ENCODE results near the gene CRYBG1. TPM values are rescaled to one million over a fixed set of nuclear protein-coding genes. Genes with fewer than 3 reads are reported as not detected.

The CRYBG1 gene
- total RNA-seq, 1 experiment from 2014 or later = 19.9 TPM

DNA sequence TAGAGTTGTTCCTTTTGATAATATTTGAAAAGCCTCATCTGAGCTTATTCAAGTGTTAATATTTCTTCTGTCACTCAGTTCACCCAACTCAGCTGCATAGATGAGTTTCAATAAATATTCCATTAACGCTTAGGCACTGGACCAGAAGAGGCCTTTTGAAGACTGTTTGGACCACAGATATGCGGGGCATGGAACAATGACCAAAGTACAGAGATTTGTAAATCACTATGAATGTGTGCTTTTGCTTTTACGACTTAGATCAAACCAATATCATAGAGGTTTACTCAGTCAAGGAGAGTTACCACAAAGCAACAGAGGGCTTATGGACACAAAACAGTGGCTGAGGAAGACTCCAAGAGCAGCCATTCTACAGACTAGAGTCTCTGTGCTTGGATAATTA lies 168.9 kb downstream of the CRYBG1 start:
- CTCF ChIA-PET = no interaction called here
- peaks cover 48% of the 10 kb centered on the region for H3K4me1 ChIP-seq (ENCODE audit: insufficient read depth, low read length)

DNA sequence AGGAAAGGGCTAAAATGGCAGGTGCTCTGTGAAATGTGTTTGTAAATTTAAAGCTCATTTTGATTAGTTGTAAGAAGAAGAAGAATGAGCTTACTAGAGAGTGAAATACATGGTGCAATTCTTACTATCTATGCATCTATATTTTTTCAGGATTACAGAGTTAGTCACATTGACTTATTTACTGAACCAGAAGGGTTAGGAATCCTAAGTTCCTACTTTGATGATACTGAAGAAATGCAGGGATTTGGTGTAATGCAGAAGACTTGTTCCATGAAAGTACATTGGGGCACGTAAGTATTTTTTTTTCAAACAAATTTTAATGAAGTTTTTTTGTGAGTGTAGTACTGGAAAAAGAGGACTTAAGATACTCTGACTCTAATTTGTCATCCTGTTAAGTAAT lies 169.5 kb downstream of the CRYBG1 start:
- ATAC-seq = no peak

More for the DNA sequence above, 168.9 kb downstream of the CRYBG1 start:
- TF ChIP-seq EZH2phosphoT487 (IDR thresholded peaks at IDR 0.05; ENCODE audit: borderline replicate concordance, low read length) (no peak), EZH2 (IDR thresholded peaks at IDR 0.05; ENCODE audit: low read length, unreplicated experiment) (no peak)
- TF ChIP-seq, protein P1, sequence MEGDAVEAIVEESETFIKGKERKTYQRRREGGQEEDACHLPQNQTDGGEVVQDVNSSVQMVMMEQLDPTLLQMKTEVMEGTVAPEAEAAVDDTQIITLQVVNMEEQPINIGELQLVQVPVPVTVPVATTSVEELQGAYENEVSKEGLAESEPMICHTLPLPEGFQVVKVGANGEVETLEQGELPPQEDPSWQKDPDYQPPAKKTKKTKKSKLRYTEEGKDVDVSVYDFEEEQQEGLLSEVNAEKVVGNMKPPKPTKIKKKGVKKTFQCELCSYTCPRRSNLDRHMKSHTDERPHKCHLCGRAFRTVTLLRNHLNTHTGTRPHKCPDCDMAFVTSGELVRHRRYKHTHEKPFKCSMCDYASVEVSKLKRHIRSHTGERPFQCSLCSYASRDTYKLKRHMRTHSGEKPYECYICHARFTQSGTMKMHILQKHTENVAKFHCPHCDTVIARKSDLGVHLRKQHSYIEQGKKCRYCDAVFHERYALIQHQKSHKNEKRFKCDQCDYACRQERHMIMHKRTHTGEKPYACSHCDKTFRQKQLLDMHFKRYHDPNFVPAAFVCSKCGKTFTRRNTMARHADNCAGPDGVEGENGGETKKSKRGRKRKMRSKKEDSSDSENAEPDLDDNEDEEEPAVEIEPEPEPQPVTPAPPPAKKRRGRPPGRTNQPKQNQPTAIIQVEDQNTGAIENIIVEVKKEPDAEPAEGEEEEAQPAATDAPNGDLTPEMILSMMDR (conservative IDR thresholded peaks at IDR 0.05; ENCODE audit: low read depth, low read length) = no peak
- H3K9me3 ChIP-seq (ENCODE audit: low read length) = no peaks in the 10 kb centered on the region
- H3F3A ChIP-seq (ENCODE audit: low read length, unreplicated experiment) = peaks cover 8% of the 10 kb centered on the region
- ATAC-seq = peak; percentile 22; the same call in 1 of the 2 replicates
- H3K36me3 ChIP-seq (ENCODE audit: low read depth, low read length) = peaks cover 18% of the 10 kb centered on the region
- no TSS peak for BruUV-seq (replicated peaks)
- intact Hi-C loops (cut with micrococcal nuclease) = no loop called here
- no peak overlapping the region for H3K4me3 ChIP-seq (ENCODE audit: low read length)
- POLR2A ChIA-PET (ENCODE audit: unreplicated experiment) = no interaction called here
- no peaks in the 10 kb centered on the region for H4K20me1 ChIP-seq (ENCODE audit: low read length)
- H2AFZ ChIP-seq (ENCODE audit: low read length) = no peak overlapping the region
- no peaks in the 10 kb centered on the region for H3K27me3 ChIP-seq (ENCODE audit: low read length)
- no peak overlapping the region; the same call in 1 of the 2 replicates for H3K4me2 ChIP-seq (ENCODE audit: low read length)
- no peak for DNase-seq
- peaks cover 22% of the 10 kb centered on the region for H3K79me2 ChIP-seq (ENCODE audit: low read length)
- H3K27ac ChIP-seq (ENCODE audit: low read length) = peak overlapping the region; percentile 97
- H3K9me2 ChIP-seq (replicated peaks; ENCODE audit: low read length) = no peaks in the 10 kb centered on the region
- no peak overlapping the region for H3K9ac ChIP-seq (ENCODE audit: low read length)

DNA sequence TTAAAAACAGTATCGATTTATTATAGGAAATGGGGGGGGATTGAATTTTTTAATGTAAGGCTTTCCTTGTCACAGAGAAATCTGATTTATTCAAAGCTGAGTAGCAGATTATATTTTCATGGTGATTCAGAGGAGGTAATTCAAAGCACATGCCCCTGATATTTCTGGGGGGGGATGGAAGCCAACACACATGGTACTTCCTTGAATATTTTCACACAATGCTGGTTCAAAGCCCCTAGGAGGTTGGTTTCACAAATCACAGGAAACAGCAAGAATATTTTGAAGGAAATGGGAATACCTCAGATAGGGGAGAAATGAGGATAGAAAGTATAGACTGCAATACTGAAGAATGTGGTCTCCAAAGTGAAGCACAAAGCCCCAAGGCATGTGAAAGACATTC lies 170.0 kb downstream of the CRYBG1 start:
- Histone ChIP-seq H3K27me3 (ENCODE audit: low read length) (no peaks in the 10 kb centered on the region), H3K9me3 (ENCODE audit: low read length) (no peaks in the 10 kb centered on the region), H3K9me2 (replicated peaks; ENCODE audit: low read length) (no peaks in the 10 kb centered on the region), H3K79me2 (ENCODE audit: low read length) (peaks cover 12% of the 10 kb centered on the region; the same call in 1 of the 2 replicates), H3K9ac (ENCODE audit: low read length) (no peak overlapping the region), H3F3A (ENCODE audit: low read length, unreplicated experiment) (peaks cover 8% of the 10 kb centered on the region), H3K4me2 (ENCODE audit: low read length) (no peak overlapping the region), H3K36me3 (ENCODE audit: low read depth, low read length) (peaks cover 18% of the 10 kb centered on the region), H2AFZ (ENCODE audit: low read length) (no peak overlapping the region), H4K20me1 (ENCODE audit: low read length) (no peaks in the 10 kb centered on the region), H3K4me3 (ENCODE audit: low read length) (no peak overlapping the region), H3K4me1 (ENCODE audit: insufficient read depth, low read length) (peaks cover 44% of the 10 kb centered on the region), H3K27ac (ENCODE audit: low read length) (no peak overlapping the region)
- DNase-seq (no peak), ATAC-seq (no peak)
- POLR2A ChIA-PET (ENCODE audit: unreplicated experiment) = no interaction called here
- CTCF ChIA-PET = no interaction called here
- BruUV-seq (replicated peaks) = no TSS peak
- TF ChIP-seq, protein P1 (conservative IDR thresholded peaks at IDR 0.05; ENCODE audit: low read depth, low read length) = no peak
- no peak for TF ChIP-seq EZH2phosphoT487 (IDR thresholded peaks at IDR 0.05; ENCODE audit: borderline replicate concordance, low read length)
- no peak for TF ChIP-seq EZH2 (IDR thresholded peaks at IDR 0.05; ENCODE audit: low read length, unreplicated experiment)
- intact Hi-C loops (cut with micrococcal nuclease) = no loop called here

More for the DNA sequence above, 169.5 kb downstream of the CRYBG1 start:
- peaks cover 18% of the 10 kb centered on the region for H3K36me3 ChIP-seq (ENCODE audit: low read depth, low read length)
- 0 out of 2 replicates have a peak overlapping the region, but pooled peaks have one; percentile 97 for H3K27ac ChIP-seq (ENCODE audit: low read length)
- no peaks in the 10 kb centered on the region for H3K9me2 ChIP-seq (replicated peaks; ENCODE audit: low read length)
- peaks cover 16% of the 10 kb centered on the region for H3K79me2 ChIP-seq (ENCODE audit: low read length)
- peaks cover 48% of the 10 kb centered on the region for H3K4me1 ChIP-seq (ENCODE audit: insufficient read depth, low read length)
- peaks cover 8% of the 10 kb centered on the region for H3F3A ChIP-seq (ENCODE audit: low read length, unreplicated experiment)
- intact Hi-C loops (cut with micrococcal nuclease) = no loop called here
- no peak overlapping the region for H3K4me3 ChIP-seq (ENCODE audit: low read length)
- no peak for DNase-seq
- no peaks in the 10 kb centered on the region for H4K20me1 ChIP-seq (ENCODE audit: low read length)
- H3K9me3 ChIP-seq (ENCODE audit: low read length) = no peaks in the 10 kb centered on the region
- no peak overlapping the region for H2AFZ ChIP-seq (ENCODE audit: low read length)
- no peaks in the 10 kb centered on the region for H3K27me3 ChIP-seq (ENCODE audit: low read length)
- CTCF ChIA-PET = no interaction called here
- no peak overlapping the region for H3K4me2 ChIP-seq (ENCODE audit: low read length)
- POLR2A ChIA-PET (ENCODE audit: unreplicated experiment) = no interaction called here
- no peak overlapping the region for H3K9ac ChIP-seq (ENCODE audit: low read length)
- BruUV-seq (replicated peaks) = no TSS peak
- TF ChIP-seq EZH2 (IDR thresholded peaks at IDR 0.05; ENCODE audit: low read length, unreplicated experiment) (no peak), EZH2phosphoT487 (IDR thresholded peaks at IDR 0.05; ENCODE audit: borderline replicate concordance, low read length) (no peak)
- TF ChIP-seq, protein P1 (conservative IDR thresholded peaks at IDR 0.05; ENCODE audit: low read depth, low read length) = no peak

All from PC-3 (cell line).